Measurements from ENCODE around the gene TRHDE. TPM values are rescaled to one million over a fixed set of nuclear protein-coding genes. Genes with fewer than 3 reads are reported as not detected.

TRHDE gene
- total and polyA plus RNA-seq, 9 donors = 3.4 to 35.5 (median 18.2) TPM

DNA sequence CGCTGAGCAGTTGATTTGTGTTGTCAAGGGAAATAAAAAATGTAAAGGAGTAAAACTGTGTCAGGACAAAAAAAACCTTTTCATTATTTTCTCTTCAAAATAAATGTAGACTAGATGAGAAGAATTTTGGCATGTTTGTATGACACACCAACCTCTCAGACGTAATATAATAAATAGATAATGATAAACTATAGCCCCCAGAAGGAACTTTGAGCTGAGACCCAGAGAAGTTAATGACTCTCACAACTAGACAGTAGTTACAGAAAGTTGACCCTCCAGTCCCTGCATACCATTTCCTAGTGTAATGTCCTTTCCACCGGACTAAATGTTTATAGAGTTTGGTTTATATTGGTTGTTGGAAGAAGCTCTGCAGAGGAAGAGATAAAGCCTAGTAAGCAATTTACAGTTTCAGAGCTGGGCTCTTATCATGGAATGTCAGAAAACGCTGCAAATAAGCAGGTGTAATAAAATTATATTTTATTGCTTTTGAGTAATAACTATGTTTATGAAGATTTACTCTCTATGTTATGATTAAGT is 97.3 kb downstream of the TRHDE start:
- TF ChIP-seq POLR2A (IDR thresholded peaks at IDR 0.05) = no peak
- TF ChIP-seq, protein P1, sequence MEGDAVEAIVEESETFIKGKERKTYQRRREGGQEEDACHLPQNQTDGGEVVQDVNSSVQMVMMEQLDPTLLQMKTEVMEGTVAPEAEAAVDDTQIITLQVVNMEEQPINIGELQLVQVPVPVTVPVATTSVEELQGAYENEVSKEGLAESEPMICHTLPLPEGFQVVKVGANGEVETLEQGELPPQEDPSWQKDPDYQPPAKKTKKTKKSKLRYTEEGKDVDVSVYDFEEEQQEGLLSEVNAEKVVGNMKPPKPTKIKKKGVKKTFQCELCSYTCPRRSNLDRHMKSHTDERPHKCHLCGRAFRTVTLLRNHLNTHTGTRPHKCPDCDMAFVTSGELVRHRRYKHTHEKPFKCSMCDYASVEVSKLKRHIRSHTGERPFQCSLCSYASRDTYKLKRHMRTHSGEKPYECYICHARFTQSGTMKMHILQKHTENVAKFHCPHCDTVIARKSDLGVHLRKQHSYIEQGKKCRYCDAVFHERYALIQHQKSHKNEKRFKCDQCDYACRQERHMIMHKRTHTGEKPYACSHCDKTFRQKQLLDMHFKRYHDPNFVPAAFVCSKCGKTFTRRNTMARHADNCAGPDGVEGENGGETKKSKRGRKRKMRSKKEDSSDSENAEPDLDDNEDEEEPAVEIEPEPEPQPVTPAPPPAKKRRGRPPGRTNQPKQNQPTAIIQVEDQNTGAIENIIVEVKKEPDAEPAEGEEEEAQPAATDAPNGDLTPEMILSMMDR (IDR thresholded peaks at IDR 0.05) = no peak
- TF ChIP-seq EP300 (IDR thresholded peaks at IDR 0.05) = no peak
- DNase-seq = no peak
- Histone ChIP-seq H3K4me3 (no peak overlapping the region), H3K4me1 (ENCODE audit: insufficient read depth) (peaks cover 2% of the 10 kb centered on the region), H3K9me3 (no peaks in the 10 kb centered on the region), H3K27ac (no peak overlapping the region), H3K36me3 (no peaks in the 10 kb centered on the region), H3K27me3 (no peaks in the 10 kb centered on the region)
- intact Hi-C loops (cut with DNase I) = no loop called here
- WGBS, 3 donors = 6 to 10% (median 6%) methylated on average over 4 of the region's 4 CpGs

GRCh38 chr12:72380441-72380840 is 108.3 kb downstream of the TRHDE start:
- Histone ChIP-seq H3K9me3 (no peaks in the 10 kb centered on the region), H3K4me1 (ENCODE audit: insufficient read depth) (no peaks in the 10 kb centered on the region), H3K4me3 (no peak overlapping the region), H3K36me3 (no peaks in the 10 kb centered on the region), H3K27me3 (no peaks in the 10 kb centered on the region), H3K27ac (no peak overlapping the region)
- TF ChIP-seq, protein P1 (IDR thresholded peaks at IDR 0.05) = no peak
- no peak for TF ChIP-seq EP300 (IDR thresholded peaks at IDR 0.05)
- no peak for TF ChIP-seq POLR2A (IDR thresholded peaks at IDR 0.05)
- WGBS, 3 donors = 95 to 97% (median 96%) methylated on average over 2 of the region's 2 CpGs
- intact Hi-C loops (cut with DNase I) = no loop called here
- no peak for DNase-seq

GRCh38 chr12:72388322-72388721 is 116.2 kb downstream of the TRHDE start:
- Histone ChIP-seq H3K36me3 (no peaks in the 10 kb centered on the region), H3K9me3 (no peaks in the 10 kb centered on the region), H3K27ac (no peak overlapping the region), H3K27me3 (no peaks in the 10 kb centered on the region), H3K4me3 (no peak overlapping the region), H3K4me1 (ENCODE audit: insufficient read depth) (no peaks in the 10 kb centered on the region)
- no peak for DNase-seq
- no peak for TF ChIP-seq EP300 (IDR thresholded peaks at IDR 0.05)
- TF ChIP-seq POLR2A (IDR thresholded peaks at IDR 0.05) = no peak
- TF ChIP-seq, protein P1 (IDR thresholded peaks at IDR 0.05) = no peak
- intact Hi-C loops (cut with DNase I) = no loop called here

DNA sequence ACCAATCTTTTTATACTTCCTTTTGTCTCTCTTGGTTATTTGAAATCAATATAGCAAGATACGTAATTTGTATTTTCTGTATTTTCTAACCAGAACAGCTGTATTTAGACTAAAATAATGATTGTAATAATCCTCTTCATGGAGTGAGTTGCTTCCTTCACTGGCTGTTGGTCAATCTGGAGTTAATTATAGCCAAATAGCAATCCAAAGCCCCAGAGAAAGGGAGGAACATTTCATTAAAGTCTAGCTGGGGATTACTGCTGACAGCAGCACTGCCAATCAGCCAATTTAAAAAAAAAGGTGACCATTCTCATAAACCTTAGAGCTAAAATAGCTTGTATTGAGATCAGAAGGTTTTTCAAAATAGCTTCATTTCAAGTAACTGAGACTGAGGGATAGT is 118.0 kb downstream of the TRHDE start:
- H3K4me1 ChIP-seq (ENCODE audit: insufficient read depth) = no peaks in the 10 kb centered on the region
- no peaks in the 10 kb centered on the region for H3K36me3 ChIP-seq
- H3K4me3 ChIP-seq = no peak overlapping the region
- 83 to 88% (median 85%) methylated on average over 1 of the region's 1 CpG for WGBS, 3 donors
- no peak for TF ChIP-seq POLR2A (IDR thresholded peaks at IDR 0.05)
- no peak for TF ChIP-seq EP300 (IDR thresholded peaks at IDR 0.05)
- TF ChIP-seq, protein P1 (IDR thresholded peaks at IDR 0.05) = no peak
- no peaks in the 10 kb centered on the region for H3K27me3 ChIP-seq
- intact Hi-C loops (cut with DNase I) = no loop called here
- no peak overlapping the region for H3K27ac ChIP-seq
- no peak for DNase-seq
- no peaks in the 10 kb centered on the region for H3K9me3 ChIP-seq
